ENCODE measurements around the gene SDCBP2. TPM values are rescaled to one million over a fixed set of nuclear protein-coding genes. Genes with fewer than 3 reads are reported as not detected.

The SDCBP2 gene
- total RNA-seq, 2 donors from 2014 or later: 4.0 to 7.3 TPM

DNA sequence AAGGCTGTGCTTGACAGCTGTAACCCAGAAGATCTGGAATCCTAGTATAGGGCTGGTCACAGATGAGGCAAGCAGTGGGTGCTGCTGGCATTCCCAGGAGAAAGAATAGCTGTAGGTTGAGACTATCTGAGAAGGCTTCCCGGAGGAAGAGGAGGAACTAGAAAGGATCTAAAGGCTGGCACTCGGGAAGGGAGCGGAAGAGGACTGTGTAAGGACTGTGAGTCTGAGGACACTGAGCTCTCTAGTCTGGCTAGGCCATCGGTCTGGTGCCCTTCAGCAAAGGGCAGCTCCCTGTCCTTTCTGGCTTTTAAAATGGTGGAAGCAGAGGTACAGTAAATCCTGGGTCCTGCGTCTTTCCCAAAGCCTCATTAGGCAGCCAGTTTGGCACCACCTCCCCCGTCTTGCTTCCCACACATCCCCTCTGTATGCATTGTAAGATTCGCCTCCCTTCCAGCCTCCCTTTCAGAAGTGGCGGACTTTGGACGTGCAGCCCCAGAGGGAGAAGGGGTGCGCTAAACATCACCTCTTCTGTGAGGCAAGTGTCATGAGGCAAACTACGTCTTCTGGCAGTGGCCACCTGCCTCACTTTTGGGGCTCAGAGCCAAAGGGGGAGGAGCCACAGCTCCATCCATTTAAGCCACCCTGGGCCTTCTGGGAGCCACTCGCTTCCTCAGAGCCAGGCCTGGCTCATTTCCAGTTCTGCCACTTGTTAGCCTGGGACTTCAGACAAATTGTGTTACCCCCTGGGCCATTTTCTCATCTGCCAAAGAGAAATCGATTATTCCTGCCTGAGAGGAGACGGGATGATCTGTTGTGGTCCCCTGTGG, 54.2 kb downstream of the SDCBP2 start:
- H3K36me3 ChIP-seq: no peaks in the 10 kb centered on the region
- DNase-seq (ENCODE audit: low spot score): no peak
- H3K27me3 ChIP-seq (replicated peaks; ENCODE audit: insufficient read depth): no peaks in the 10 kb centered on the region
- 88% methylated on average over 14 of the region's 14 CpGs for WGBS
- H3K4me1 ChIP-seq (replicated peaks): no peaks in the 10 kb centered on the region
- H3K9me3 ChIP-seq: no peaks in the 10 kb centered on the region
- H3K4me3 ChIP-seq: no peak overlapping the region
- H3K27ac ChIP-seq: no peak overlapping the region
- intact Hi-C loops (cut with DNase I): no loop called here
- TF ChIP-seq POLR2AphosphoS5 (IDR thresholded peaks at IDR 0.05): no peak
- TF ChIP-seq, protein P1, sequence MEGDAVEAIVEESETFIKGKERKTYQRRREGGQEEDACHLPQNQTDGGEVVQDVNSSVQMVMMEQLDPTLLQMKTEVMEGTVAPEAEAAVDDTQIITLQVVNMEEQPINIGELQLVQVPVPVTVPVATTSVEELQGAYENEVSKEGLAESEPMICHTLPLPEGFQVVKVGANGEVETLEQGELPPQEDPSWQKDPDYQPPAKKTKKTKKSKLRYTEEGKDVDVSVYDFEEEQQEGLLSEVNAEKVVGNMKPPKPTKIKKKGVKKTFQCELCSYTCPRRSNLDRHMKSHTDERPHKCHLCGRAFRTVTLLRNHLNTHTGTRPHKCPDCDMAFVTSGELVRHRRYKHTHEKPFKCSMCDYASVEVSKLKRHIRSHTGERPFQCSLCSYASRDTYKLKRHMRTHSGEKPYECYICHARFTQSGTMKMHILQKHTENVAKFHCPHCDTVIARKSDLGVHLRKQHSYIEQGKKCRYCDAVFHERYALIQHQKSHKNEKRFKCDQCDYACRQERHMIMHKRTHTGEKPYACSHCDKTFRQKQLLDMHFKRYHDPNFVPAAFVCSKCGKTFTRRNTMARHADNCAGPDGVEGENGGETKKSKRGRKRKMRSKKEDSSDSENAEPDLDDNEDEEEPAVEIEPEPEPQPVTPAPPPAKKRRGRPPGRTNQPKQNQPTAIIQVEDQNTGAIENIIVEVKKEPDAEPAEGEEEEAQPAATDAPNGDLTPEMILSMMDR (IDR thresholded peaks at IDR 0.05): no peak
- TF ChIP-seq POLR2A (IDR thresholded peaks at IDR 0.05): no peak

DNA sequence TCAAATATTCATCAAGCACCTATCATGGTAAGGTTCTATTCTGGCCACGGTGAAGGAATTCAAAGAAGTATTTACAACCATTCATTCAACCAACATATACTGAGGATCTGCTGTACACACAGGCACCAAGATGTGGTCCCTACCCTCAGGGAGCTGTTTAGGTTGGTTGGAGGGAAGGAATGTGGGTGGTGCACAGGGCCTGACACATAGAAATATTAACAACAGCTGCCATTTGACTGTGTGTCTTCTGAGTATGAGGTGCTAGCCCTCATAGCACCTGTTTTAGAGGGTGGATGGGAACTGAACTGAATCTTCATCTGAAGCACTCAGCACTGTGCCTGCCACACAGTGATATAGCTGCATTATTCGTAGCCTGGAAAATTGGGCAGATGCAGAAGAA, 55.6 kb downstream of the SDCBP2 start:
- intact Hi-C loops (cut with DNase I): no loop called here
- no peak overlapping the region for H3K4me3 ChIP-seq
- WGBS: 75% methylated on average over 2 of the region's 2 CpGs

DNA sequence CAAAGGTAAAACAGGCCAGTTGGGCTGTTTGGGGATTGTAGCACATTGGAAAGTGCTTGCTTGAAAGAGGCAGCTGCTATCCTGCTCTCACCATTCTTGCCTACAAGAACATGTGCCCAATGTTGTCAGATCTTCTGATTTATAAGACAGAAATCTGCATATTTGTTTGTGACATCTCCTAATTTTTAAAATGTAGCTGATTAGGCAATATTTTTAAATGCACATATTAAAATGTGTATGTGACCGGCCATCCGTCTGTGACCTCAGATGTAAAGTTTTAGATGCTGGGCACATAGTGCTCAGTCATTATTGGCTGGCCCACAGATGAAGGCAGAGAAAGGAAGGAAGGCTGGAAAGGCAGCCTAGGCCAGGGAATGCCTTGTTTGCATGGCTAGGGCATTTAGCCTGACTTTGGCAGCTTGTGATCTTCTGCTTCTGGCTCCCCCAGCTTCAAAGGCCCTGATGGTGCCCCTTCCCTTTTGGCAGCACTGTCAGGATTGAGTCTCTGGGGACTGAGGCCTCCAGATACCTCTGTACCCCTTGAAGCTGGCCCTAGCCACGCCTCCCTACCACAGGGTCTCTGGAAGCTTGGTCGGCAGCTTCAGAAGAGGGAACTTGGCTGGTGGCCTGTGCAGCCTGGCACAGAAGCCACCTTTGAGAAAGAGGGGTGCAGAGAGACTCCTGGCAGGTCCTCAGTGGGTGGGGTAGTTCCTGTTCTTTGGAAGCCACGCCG, 56.4 kb downstream of the SDCBP2 start:
- H3K36me3 ChIP-seq: no peaks in the 10 kb centered on the region
- 37% methylated on average over 6 of the region's 6 CpGs for WGBS
- TF ChIP-seq POLR2AphosphoS5 (IDR thresholded peaks at IDR 0.05) (no peak), POLR2A (IDR thresholded peaks at IDR 0.05) (no peak)
- TF ChIP-seq, protein P1 (IDR thresholded peaks at IDR 0.05): no peak
- intact Hi-C loops (cut with DNase I): no loop called here
- no peak overlapping the region for H3K4me3 ChIP-seq
- DNase-seq (ENCODE audit: low spot score): no peak
- no peak overlapping the region for H3K27ac ChIP-seq
- H3K27me3 ChIP-seq (replicated peaks; ENCODE audit: insufficient read depth): no peaks in the 10 kb centered on the region
- H3K4me1 ChIP-seq (replicated peaks): no peaks in the 10 kb centered on the region
- H3K9me3 ChIP-seq: no peaks in the 10 kb centered on the region

More for the DNA sequence above, 55.6 kb downstream of the SDCBP2 start:
- Histone ChIP-seq H3K27me3 (replicated peaks; ENCODE audit: insufficient read depth) (no peaks in the 10 kb centered on the region), H3K36me3 (no peaks in the 10 kb centered on the region), H3K4me1 (replicated peaks) (no peaks in the 10 kb centered on the region), H3K27ac (no peak overlapping the region), H3K9me3 (no peaks in the 10 kb centered on the region)
- TF ChIP-seq POLR2A (IDR thresholded peaks at IDR 0.05): no peak
- no peak for TF ChIP-seq POLR2AphosphoS5 (IDR thresholded peaks at IDR 0.05)
- TF ChIP-seq, protein P1 (IDR thresholded peaks at IDR 0.05): no peak
- no peak for DNase-seq (ENCODE audit: low spot score)

DNA sequence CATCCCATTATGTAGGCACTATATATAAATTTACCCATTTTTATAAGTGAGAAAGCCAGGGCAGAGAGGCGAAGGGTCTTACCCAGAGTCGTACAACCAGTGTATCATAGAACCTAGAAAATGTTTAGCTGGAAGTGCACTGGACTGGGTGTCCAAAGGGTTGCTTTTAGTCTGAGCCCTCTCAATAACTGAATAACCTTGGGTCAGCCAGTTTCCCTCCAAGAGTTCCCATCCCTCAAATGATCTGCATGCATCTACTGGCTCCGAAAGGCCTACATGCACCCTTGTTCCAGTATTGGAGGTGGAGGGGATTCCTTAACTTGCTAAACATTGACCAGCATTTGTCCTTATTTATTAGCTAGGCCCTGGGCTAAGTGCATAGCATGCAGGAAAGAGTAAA, 59.1 kb downstream of the SDCBP2 start:
- Histone ChIP-seq H3K27me3 (replicated peaks; ENCODE audit: insufficient read depth) (no peaks in the 10 kb centered on the region), H3K4me1 (replicated peaks) (no peaks in the 10 kb centered on the region), H3K9me3 (no peaks in the 10 kb centered on the region), H3K4me3 (no peak overlapping the region), H3K36me3 (no peaks in the 10 kb centered on the region), H3K27ac (no peak overlapping the region)
- DNase-seq (ENCODE audit: low spot score): no peak
- WGBS: 95% methylated on average over 3 of the region's 3 CpGs
- intact Hi-C loops (cut with DNase I): no loop called here
- TF ChIP-seq, protein P1 (IDR thresholded peaks at IDR 0.05): no peak
- TF ChIP-seq POLR2AphosphoS5 (IDR thresholded peaks at IDR 0.05) (no peak), POLR2A (IDR thresholded peaks at IDR 0.05) (no peak)

All from prostate gland (tissue), 2 donors.